ENCODE data around the gene PKD2.
"Not testable (repeated sequence)": the region's sequence is repeated elsewhere in the genome, so short reads cannot be mapped to it uniquely, and the experiment has no call there.

The PKD2 gene

DNA sequence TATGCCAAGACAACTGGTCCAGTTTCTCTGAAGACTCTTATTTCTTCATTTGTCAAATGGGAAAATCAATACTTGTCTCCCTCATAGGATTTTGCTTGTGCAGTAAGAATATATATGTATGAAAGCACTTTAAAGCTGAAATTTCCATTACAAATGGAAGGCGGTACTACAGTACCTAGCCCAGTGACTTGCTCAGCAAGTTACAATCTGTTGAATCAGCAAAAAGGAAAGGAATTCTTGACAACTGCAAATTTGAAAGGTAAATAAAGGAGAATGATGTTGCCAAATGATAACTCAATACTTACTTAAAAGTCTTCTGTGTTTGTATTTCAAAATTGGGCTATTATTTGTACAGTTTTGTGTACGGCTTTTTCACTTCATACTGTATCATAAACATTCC, 71.1 kb downstream of the PKD2 start:
- no peak for DNase-seq

- no peak for DNase-seq
Observed at GRCh38 chr4:88080626-88081025, 73.2 kb downstream of the PKD2 start.

DNA sequence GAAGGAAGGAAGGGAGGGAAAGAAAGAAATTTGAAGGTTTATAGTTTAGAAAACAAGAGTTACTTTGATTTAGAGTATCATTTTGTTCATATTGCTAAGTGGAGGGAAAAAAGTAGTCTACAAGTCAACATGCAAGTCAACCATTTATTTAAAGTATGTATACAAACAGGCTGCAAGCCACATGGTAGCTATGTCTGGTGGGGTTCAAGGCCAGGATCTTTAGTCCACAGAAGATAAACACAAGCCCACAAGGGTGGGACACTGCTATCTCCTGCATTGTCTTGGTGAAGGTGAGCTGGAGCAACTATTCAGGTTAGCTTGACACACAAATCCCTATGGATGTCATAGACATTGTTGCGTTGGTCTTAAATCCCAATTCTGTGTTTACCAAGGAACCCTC, 79.6 kb downstream of the PKD2 start:
- no peak for DNase-seq

DNA sequence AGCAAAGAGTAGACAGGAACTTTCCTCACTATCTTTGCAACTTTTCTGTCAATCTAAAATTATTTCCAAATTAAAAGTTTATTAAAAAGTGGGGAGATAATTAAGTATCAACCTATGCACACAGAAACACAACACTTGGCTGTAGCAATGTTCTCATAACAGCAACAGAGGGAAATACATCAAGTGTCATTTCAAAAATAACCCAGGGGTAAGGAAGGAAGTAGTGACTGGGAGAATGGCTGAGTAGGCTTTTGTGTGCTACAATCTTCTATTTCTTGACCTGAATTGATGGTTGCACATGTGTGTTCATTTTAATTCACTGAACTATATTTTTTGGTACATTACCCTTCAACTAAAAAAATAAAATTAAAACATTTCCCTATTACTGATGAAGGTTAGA, 83.5 kb downstream of the PKD2 start:
- no peak for DNase-seq

DNA sequence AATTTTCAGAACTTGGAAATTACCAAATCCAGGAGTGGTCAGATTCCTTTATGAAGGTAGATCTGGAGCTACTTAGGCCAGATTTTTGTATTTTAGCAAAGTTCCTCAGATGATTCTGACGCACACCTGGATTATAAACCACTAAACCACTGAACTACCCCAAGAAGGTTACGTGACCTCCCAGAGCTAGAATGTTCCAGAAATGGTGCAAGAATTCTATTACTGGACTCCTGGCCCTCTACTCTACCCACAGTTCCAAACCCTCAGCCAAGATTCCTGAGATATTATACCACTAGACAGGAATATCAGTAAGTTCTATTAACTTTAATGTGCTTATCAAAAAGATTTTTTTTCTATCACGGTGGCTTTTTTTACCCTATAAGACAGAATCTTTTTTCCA, 83.9 kb downstream of the PKD2 start:
- DNase-seq, result no peak

DNA sequence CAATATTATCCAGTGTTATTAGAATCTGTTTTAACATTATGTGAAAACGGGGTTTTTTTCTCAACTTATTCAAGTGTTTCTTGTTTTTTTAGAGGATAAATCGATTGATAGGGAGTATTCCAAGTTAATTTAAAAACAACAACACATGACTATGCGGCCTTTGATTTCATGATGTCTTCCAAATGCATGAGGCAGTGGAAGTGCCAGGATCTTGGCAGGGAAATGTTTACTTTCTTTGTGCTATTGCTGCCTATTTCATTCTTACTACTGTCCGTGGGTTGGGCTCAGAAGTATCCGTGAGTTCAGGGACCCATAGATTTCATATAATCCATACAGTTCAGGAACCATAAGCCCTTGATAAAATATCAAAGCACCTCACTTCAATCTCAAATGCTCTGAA, 86.4 kb downstream of the PKD2 start:
- no peak for DNase-seq

GRCh38 chr4:88097301-88097700, 89.9 kb downstream of the PKD2 start:
- no peak for DNase-seq

DNA sequence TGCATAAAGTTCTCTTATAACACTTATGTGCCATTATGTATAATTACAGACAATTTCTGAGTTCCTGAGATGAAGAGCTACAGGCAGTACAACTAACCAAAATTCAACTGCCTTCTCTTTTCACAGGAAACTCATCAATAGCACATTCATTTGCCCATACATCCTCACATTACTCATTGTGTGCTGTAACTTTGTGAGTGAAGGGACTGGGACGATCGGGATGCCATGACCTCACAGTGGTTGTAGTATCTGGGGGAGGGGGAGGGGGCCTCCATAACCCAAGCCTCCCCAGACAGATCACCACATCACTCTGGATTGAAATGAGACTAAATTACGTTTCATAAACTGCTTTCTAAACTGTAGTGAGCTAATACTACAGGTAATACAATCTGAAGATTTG, 90.3 kb downstream of the PKD2 start:
- DNase-seq, result no peak

DNA sequence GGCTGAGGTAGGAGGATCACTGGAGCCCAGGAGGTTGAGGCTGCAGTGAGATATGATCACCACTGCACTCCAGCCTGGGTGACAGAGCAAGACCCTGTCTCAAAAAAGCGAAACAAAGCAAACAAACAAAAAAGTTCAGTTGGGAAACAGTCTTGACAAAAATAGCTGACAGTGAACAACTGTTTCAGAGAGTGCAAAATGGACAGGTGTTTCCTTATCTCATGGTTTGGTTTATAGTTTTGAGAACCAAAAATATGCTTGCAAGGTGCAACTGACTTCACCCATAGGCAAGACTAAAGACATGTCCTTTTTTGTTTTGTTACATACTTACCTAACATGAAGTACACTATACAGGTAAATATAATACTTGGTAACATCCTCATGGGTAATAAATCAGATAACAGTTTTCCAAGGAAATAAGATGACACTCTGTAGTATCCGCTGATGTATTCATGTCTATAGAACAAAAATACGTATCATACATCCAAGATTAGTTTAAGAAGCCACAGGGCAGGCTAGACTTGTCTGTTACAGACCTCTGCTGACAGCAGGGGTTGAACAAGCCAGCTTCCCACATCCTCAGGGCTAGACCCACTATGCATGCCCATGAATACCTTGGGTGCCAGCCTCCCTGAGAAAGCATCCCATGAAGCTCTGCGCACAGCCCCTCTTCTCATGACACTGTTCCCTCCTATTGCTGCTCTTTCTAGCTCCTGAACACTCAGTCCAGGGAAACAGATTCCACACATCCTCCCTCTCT, 91.7 kb downstream of the PKD2 start:
- no peak for DNase-seq

DNA sequence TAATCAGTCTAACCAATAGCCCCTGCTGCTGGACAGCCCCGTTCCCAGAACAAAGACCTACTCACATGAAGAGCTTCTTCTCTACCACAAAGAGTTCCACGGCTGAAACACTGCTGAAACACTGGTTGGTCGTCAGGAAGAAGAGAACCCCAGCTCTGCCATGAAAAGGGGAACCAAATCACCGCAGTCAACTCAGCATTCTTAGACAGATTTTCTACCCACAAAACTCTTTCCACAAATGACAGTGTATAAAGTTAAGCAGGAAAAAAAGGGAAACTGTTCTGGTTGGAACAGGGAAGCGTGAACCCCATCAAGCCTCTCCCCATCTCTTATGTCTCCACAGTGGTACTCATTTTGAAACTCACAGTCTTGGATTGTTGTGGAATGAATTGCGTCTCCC, 93.7 kb downstream of the PKD2 start:
- no peak for DNase-seq

DNA sequence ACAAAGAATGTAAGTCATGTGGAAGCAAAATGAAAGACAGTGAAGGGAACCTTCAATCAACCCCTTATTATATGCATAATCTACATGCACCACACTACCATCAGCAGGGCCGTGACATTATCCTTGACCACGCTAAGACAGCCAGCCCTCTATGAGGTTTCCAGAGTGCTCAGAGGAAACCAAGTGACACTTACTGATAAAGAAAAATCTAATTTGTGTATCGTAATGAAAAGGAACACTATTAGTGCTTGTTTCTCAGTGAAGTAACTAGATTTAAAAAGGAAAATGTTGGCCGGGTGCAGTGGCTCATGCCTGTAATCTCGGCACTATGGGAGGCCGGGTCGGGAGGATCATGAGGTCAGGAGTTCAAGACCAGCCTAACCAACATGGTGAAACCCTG, 94.6 kb downstream of the PKD2 start:
- no peak for DNase-seq

DNA sequence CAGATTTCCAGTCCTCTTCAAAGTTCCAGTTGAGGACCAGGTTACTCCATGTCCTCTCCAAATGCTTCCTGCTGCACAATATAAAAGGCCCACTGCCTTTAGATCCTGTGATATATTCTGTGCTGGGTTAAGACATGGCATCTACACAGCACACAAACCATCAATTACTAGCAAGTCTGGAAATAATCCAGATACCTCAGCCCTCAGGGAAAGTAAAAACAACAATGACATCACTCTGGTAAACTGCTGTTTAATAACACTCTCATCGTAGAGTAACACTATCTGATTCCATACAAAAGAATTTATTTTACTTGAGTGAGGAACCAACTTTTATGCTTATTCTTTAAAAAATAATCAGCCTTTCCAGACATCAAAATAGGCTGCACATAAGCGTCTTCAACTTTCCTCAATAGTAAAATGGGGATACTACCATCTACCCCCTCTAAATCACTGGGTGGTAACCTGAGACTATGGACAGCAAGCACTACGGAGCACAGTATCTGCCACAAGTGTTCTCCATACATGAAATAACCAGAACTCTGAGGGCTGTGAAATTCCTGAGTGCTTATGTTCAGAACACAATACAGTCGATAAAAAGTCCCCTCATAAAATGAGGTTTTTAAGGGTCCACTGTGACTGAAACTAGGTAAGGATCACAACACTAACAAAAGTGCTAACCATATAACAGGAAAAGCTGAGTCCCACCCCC, 97.6 kb downstream of the PKD2 start:
- no peak for DNase-seq

DNA sequence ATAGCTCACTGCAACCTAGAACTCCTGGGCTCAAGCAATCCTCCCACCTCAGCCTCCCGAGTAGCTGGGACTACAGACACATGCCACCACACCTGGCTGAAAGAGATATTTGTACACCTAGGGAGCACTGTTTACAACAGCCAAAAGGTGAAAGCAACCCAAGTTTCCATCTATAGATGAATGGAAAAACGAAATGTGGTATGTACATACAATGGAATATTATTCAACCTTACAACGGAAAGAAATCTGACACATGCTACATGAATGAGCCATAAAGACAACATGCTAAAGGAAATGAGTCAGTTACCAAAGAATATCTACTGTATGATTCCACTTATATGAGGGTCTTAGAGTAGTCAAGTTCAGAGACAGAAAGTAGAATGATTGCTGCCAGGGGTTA, 98.8 kb downstream of the PKD2 start:
- no peak for DNase-seq

GRCh38 chr4:88107406-88108107, 100.1 kb downstream of the PKD2 start:
- no peak for DNase-seq

DNA sequence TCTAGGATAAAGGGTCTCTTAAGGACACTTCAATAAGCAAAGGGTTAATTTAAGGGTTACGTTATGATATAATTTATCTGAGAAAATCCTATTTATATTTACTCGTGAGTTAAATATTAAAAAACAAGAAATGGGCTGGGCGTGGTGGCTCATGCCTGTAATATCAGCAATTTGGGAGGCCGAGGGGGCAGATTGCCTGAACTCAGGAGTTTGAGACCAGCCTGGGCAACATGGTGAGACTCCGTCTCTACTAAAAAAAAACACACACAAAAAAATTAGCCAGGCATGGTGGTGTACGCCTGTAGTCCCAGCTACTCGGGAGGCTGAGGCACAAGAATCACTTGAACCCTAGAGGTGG, 100.7 kb downstream of the PKD2 start:
- DNase-seq, result not testable (repeated sequence)

- no peak for DNase-seq
Observed at GRCh38 chr4:88108747-88109122, 101.3 kb downstream of the PKD2 start.

GRCh38 chr4:88109123-88109881, 101.9 kb downstream of the PKD2 start:
- DNase-seq, result no peak

DNA sequence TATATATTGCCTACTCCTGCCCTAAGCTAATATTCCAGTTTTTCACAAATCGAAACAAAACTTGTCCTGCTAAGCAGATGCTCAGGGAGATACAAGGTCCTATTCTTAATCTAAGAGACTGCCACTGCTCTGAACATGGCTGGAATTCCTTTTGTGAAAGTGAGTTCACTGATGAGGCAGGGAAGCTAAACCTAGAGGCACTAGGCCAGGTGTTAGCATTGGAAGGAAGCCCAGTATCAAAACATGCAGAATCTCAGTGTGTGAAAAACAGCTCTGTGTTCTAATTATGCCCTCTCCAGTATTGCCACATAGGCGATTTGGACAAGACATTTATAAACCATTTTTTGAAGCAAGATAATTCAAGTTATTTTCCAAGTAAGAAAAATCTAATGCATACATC, 103.4 kb downstream of the PKD2 start:
- no peak for DNase-seq

DNA sequence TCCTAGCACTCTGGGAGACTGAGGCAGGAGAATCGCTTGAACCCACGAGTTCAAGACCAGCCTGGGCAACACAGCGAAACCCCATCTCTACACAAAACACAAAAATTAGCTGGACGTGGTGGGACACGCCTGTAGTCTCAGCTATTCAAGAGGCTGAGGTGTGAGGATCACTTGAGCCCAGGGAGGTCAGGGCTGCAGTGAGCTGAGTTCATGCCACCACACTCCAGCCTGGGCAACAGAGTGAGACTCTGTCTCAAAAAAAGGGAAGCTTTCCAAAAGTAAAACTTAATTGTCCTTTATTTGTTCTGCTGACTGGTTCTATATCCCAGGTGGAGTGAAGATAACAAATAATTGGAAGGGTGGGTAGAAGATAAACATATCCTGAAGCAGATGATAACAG, 105.4 kb downstream of the PKD2 start:
- no peak for DNase-seq

- no peak for DNase-seq
Observed at GRCh38 chr4:88115587-88115986, 108.2 kb downstream of the PKD2 start.

DNA sequence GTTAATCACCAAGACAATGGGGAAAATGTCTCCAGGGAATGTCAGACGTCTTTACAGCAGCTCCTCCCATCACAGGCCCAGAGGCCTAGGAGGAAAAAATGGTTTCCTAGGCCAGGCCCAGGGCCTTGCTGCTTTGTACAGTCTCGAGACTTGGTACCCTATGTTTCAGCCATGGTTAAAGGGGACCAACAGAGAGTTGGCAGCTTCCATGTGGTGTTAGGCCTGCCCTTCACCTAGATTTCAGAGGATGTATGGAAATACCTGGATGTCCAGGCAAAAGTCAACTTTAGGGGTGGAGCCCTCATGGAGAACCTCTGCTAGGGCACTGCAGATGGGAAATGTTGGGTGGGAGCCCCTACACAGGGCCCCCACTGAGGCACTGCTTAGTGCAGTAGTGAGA, 112.5 kb downstream of the PKD2 start:
- DNase-seq, result no peak

DNA sequence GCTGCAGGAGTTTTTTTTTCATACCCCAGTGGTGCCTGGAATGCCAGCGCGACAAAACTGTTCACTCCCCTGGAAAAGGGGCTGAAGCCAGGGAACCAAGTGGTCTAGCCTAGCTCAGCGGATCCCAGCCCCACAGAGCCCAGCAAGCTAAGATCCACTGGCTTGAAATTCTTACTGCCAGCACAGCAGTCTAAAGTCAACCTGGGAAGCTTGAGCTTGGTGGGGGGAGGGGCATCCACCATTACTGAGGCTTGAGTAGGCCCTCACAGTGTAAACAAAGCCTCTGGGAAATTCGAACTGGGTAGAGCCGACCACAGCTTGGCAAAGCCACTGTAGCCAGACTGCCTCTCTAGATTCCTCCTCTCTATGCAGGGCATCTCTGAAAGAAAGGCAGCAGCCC, 114.8 kb downstream of the PKD2 start:
- DNase-seq, result not testable (repeated sequence)
